Natural killer cell (primary cell): ENCODE measurements around the gene IL17D. TPM values are rescaled to one million over a fixed set of nuclear protein-coding genes. Genes with fewer than 3 reads are reported as not detected.

Experiments used
- ATAC-seq, 3 donors: fragments of 150-1000 bp in 2 of 3; fragments of 200-7000 bp in 1 of 3; cut with Tn5 transposase; 1 replicate in 1 of 3; 2 replicates in 2 of 3; pipeline ENCODE4 v1.10.0; 2021; ENCODE audit warnings: mild to moderate bottlenecking in 2 of 3, moderate library complexity in 2 of 3
- DNase-seq, 2 donors: peaks; one replicate each; pipeline versions ENCODE4 v3.0.0 to v3.0.0-alpha.2; 2013 to 2021; ENCODE audit warnings: mixed read lengths in 1 of 2
- H3K27ac ChIP-seq: one replicate; pipeline ENCODE4 v1.5.1; 2013; ENCODE audit warnings: mild to moderate bottlenecking, low read length
- H3K27me3 ChIP-seq: one replicate; pipeline ENCODE4 v1.6.1; 2013; ENCODE audit warnings: low read length; ENCODE audit not compliant: control insufficient read depth, insufficient read depth
- H3K36me3 ChIP-seq: one replicate; pipeline ENCODE4 v1.6.1; 2013; ENCODE audit warnings: low read length; ENCODE audit not compliant: control insufficient read depth, insufficient read depth
- H3K4me1 ChIP-seq: one replicate; pipeline ENCODE4 v1.6.1; 2013; ENCODE audit warnings: low read length; ENCODE audit not compliant: control insufficient read depth, insufficient read depth
- H3K4me3 ChIP-seq: one replicate; pipeline ENCODE4 v1.5.1; 2013; ENCODE audit warnings: low read length
- H3K9me3 ChIP-seq: one replicate; pipeline ENCODE4 v1.6.1; 2013; ENCODE audit warnings: low read length; ENCODE audit not compliant: control insufficient read depth, insufficient read depth
- H3K27ac Mint-ChIP-seq, 2 donors: one replicate each; pipeline ENCODE4 v1.8.0; 2022; ENCODE audit warnings: mild to moderate bottlenecking in 2 of 2, mixed read lengths in 2 of 2, moderate library complexity in 1 of 2
- H3K27me3 Mint-ChIP-seq, 2 donors: one replicate each; pipeline ENCODE4 v1.8.0; 2022; ENCODE audit warnings: low read depth in 2 of 2, mixed read lengths in 2 of 2
- H3K36me3 Mint-ChIP-seq: one replicate; pipeline ENCODE4 v1.8.0; 2022; ENCODE audit warnings: mixed read lengths
- H3K4me1 Mint-ChIP-seq, 2 donors: one replicate each; pipeline ENCODE4 v1.8.0; 2022; ENCODE audit warnings: mixed read lengths in 2 of 2
- H3K4me3 Mint-ChIP-seq: one replicate; pipeline ENCODE4 v1.8.0; 2022; ENCODE audit warnings: mild to moderate bottlenecking, moderate library complexity, mixed read lengths
- H3K9me3 Mint-ChIP-seq, 2 donors: one replicate each; pipeline ENCODE4 v1.8.0; 2022; ENCODE audit warnings: mixed read lengths in 2 of 2
- WGBS: methylation state at CpG from one replicate; pipeline ENCODE4 v1.1.7; 2013; ENCODE audit warnings: missing lambda C conversion rate; ENCODE audit not compliant: insufficient coverage; 5-methylcytosine and 5-hydroxymethylcytosine counted together
- intact Hi-C: fragments of 100-400 bp; cut with micrococcal nuclease; formaldehyde crosslinking; loops from one replicate; pipeline ENCODE4 v1.14.2; 2022
- total RNA-seq, 4 donors: library from RNA; stranded (reverse); fragments of 120-200 nt in 1 of 4; gene quantifications; one replicate each; pipeline versions ENCODE4 v1.2.3 to v1.2.4, GENCODE V29; 2013 to 2022
- TF ChIP-seq, protein P1 (sequence below): fragments of 200-600 bp; IDR thresholded peaks from one replicate; pipeline ENCODE4 v1.8.0; 2022; ENCODE audit warnings: antibody characterized with exemption

IL17D gene
- total RNA-seq, 3 donors from 2014 or later (not counting 1 experiment from before 2014, with no cell fraction given), result 0.14 to 0.33 (median 0.25) TPM

DNA sequence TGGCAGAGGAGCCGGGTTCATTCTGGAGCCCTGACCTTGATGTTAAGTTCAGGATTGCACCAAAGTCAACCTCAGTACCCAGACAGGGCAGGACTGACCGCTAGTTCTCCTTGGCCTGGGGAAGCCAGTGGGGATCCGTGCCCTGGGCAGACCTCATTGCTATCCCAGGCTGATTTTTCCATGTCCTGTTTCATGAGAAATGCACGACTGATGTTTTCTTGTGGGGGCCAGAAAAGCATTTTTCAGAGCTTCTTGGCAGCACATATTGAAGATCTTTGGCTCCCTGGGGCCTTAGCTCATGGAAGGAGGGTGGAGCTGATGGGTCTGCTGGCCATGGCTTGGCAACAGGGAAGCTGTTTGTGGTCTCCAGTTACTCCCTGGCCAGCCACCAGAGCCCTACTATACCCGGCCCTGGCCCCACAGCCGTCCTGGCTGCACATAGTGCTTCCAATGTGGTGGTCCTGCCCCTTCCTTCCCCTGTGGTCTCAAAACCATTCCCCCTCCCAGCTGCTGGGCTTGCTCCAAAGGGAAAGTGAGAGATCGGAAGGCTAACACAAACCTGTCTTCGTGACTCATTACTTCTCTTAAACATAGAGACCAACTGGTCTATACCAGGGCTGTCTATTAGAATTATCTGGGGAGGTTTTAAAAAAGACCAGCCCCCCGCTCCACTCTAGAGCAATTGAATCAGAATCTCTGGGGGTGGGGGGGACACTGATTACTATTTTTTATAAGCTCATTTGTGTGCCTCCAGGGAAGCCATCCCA is 11.2 kb downstream of the IL17D start:
- ATAC-seq, result no peak
- Mint-ChIP-seq H3K36me3 (no peaks in the 10 kb centered on the region), H3K27ac (no peak overlapping the region), H3K27me3 (peaks cover 18 to 24% of the 10 kb centered on the region in 2 donors), H3K9me3 (no peaks in the 10 kb centered on the region), H3K4me3 (no peak overlapping the region), H3K4me1 (peaks cover 7 to 9% of the 10 kb centered on the region in 2 donors)
- Histone ChIP-seq H3K36me3 (no peaks in the 10 kb centered on the region), H3K4me3 (no peak overlapping the region), H3K4me1 (peaks cover 7% of the 10 kb centered on the region), H3K27me3 (no peaks in the 10 kb centered on the region), H3K9me3 (no peaks in the 10 kb centered on the region), H3K27ac (no peak overlapping the region)
- DNase-seq, result no peak
- TF ChIP-seq, protein P1, sequence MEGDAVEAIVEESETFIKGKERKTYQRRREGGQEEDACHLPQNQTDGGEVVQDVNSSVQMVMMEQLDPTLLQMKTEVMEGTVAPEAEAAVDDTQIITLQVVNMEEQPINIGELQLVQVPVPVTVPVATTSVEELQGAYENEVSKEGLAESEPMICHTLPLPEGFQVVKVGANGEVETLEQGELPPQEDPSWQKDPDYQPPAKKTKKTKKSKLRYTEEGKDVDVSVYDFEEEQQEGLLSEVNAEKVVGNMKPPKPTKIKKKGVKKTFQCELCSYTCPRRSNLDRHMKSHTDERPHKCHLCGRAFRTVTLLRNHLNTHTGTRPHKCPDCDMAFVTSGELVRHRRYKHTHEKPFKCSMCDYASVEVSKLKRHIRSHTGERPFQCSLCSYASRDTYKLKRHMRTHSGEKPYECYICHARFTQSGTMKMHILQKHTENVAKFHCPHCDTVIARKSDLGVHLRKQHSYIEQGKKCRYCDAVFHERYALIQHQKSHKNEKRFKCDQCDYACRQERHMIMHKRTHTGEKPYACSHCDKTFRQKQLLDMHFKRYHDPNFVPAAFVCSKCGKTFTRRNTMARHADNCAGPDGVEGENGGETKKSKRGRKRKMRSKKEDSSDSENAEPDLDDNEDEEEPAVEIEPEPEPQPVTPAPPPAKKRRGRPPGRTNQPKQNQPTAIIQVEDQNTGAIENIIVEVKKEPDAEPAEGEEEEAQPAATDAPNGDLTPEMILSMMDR, result no peak
- intact Hi-C loops, result no loop called here
- WGBS, result 74% methylated on average over 7 of the region's 9 CpGs

DNA sequence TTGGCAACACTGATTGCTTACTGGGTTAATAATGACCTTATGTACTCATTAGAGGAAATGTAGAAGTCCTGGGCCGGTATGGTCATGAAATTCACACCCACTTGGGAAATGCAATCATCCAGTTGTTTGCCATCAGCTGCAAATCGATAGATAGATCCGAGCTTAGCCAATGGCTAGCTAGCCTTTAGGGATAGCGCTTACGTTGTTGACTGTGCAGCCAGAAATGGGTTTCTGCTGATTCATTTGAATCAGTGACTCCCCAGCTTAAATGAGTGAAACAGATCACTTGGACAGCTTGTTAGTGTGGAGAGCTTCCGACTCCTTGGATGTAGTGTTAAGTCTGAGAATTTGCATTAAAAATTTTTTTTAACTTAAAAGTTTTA is 11.8 kb downstream of the IL17D start:
- H3K9me3 Mint-ChIP-seq, result no peaks in the 10 kb centered on the region

DNA sequence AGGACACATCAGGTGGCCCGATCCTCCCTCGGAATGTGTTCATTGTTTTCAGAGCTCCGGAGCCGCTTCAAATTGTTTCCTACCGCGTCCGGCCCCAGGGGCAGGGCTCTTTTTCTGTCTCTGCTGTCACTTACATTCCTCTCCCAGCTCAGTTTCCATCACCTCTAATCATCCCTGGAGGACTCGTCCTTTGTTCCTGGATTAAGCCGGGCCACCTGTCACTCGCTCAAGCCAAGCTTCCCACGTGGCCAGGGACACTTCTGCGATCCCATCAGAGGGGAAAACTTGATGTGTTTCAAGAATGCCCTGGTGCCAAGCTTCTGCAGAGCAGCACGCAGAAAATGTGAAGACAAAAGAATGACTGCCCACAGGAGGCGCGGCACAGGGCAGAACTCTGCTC is 13.5 kb downstream of the IL17D start:
- H3K27ac ChIP-seq, result no peak overlapping the region
- Mint-ChIP-seq H3K4me3 (no peak overlapping the region), H3K27me3 (peaks cover 12 to 24% of the 10 kb centered on the region in 2 donors), H3K36me3 (no peaks in the 10 kb centered on the region), H3K27ac (no peak overlapping the region), H3K4me1 (peaks cover 7 to 9% of the 10 kb centered on the region in 2 donors), H3K9me3 (no peaks in the 10 kb centered on the region)
- H3K9me3 ChIP-seq, result no peaks in the 10 kb centered on the region
- no peak overlapping the region for H3K4me3 ChIP-seq
- DNase-seq, result no peak
- H3K27me3 ChIP-seq, result peaks cover 8% of the 10 kb centered on the region
- peaks cover 17% of the 10 kb centered on the region for H3K4me1 ChIP-seq
- TF ChIP-seq, protein P1, result no peak
- intact Hi-C loops, result no loop called here
- 92% methylated on average over 15 of the region's 15 CpGs for WGBS
- ATAC-seq, result no peak
- H3K36me3 ChIP-seq, result no peaks in the 10 kb centered on the region

More for the DNA sequence above, 11.8 kb downstream of the IL17D start:
- no peaks in the 10 kb centered on the region for H3K36me3 Mint-ChIP-seq
- WGBS, result 86% methylated on average over 5 of the region's 6 CpGs
- H3K27me3 ChIP-seq, result no peaks in the 10 kb centered on the region
- DNase-seq, result no peak
- TF ChIP-seq, protein P1, result no peak
- peaks cover 7% of the 10 kb centered on the region for H3K4me1 ChIP-seq
- H3K4me1 Mint-ChIP-seq, result peaks cover 7 to 9% of the 10 kb centered on the region in 2 donors
- H3K27ac Mint-ChIP-seq, result no peak overlapping the region
- no peak overlapping the region for H3K27ac ChIP-seq
- intact Hi-C loops, result no loop called here
- H3K27me3 Mint-ChIP-seq, result peaks cover 18 to 24% of the 10 kb centered on the region in 2 donors
- no peaks in the 10 kb centered on the region for H3K9me3 ChIP-seq
- ATAC-seq, result no peak
- H3K36me3 ChIP-seq, result no peaks in the 10 kb centered on the region
- H3K4me3 Mint-ChIP-seq, result no peak overlapping the region
- H3K4me3 ChIP-seq, result no peak overlapping the region
